Testis (tissue), 2 donors: ENCODE results near the gene UBE2O.

ENCODE experiments used
- POLR2A ChIP-seq: fragments of 450-650 bp; IDR thresholded peaks from one replicate; pipeline ENCODE4 v1.6.1; 2017; ENCODE audit warnings: antibody characterized with exemption, mild to moderate bottlenecking, moderate library complexity
- TF ChIP-seq, protein P1 (sequence below), 3 experiments: fragments of 450-650 bp in 2 of 3; fragments of 200-600 bp in 1 of 3; sonication (generic) in 1 of 3; IDR thresholded peaks; one replicate each; pipeline ENCODE4 v1.5.1; 2016 to 2019; ENCODE audit warnings: antibody characterized with exemption in 3 of 3, mild to moderate bottlenecking in 2 of 3, moderate library complexity in 1 of 3

DNA sequence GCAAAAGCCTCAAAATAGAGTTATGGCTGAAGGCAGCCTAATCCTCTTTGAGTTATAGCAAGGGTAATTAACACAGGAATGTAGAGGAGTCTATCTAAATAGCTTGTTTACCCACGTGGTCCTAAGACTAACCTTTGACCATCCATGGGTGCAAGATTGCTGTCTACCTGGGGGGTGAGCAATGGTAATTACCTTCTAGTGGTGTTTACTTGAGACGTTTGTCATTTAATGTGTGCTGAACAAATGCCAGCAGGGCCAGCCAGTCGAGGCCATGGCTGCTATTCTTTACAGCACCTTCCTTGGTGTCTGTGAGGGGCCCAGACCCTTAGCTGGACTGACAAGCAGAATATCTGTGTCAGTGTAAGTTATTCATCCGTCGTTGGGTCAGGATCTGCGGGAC lies 85.3 kb downstream of the UBE2O start:
- no peak for TF ChIP-seq POLR2A
- TF ChIP-seq, protein P1, sequence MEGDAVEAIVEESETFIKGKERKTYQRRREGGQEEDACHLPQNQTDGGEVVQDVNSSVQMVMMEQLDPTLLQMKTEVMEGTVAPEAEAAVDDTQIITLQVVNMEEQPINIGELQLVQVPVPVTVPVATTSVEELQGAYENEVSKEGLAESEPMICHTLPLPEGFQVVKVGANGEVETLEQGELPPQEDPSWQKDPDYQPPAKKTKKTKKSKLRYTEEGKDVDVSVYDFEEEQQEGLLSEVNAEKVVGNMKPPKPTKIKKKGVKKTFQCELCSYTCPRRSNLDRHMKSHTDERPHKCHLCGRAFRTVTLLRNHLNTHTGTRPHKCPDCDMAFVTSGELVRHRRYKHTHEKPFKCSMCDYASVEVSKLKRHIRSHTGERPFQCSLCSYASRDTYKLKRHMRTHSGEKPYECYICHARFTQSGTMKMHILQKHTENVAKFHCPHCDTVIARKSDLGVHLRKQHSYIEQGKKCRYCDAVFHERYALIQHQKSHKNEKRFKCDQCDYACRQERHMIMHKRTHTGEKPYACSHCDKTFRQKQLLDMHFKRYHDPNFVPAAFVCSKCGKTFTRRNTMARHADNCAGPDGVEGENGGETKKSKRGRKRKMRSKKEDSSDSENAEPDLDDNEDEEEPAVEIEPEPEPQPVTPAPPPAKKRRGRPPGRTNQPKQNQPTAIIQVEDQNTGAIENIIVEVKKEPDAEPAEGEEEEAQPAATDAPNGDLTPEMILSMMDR (IDR thresholded peaks at IDR 0.05) = no peak
